HG02943 (cell line): ENCODE results near the gene ERC1.
"Not testable (repeated sequence)": the region's sequence is repeated elsewhere in the genome, so short reads cannot be mapped to it uniquely, and the experiment has no call there.

Experiments
- ATAC-seq: cut with Tn5 transposase; IDR thresholded peaks from one replicate; pipeline ENCODE4 v1.9.1; 2021; ENCODE audit warnings: mild to moderate bottlenecking, low read depth, moderate library complexity; ENCODE audit not compliant: unreplicated experiment

Gene ERC1

DNA sequence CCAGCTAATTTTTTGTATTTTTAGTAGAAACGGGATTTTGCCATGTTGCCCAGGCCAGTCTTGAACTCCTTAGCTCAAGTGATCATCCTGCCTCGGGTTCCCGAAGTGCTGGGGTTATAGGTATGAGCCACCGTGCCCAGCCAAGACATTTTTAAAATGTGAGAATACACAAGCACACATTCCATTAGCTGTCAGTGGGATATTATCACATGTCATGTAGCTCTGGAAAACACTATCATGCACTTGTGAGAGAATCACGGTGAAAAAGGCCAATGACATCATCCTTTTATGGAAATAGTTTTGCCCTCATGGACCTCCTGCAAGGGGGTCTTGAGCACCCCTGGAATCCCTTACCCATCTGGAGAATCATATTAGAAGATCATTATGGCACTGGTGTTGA, 28.3 kb downstream of the ERC1 start:
- ATAC-seq: no peak

DNA sequence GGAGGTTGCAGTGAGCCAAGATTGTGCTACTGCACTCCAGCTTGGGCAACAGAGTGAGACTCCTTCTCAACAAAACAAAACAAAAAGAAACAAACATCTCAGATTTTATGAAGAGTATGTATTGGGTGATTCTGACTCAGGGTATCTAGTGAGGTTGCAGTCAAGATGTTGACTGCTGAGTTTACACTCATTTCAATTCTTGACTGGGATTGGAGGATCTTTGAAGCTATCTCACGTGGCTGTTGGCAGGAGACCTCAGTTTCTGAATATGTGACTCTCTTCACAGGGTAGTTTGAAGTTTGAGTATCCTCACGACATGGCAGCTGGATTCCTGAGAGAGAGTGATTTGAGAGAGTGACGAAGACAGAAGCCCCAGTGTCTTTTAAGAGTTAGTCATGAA, 29.4 kb downstream of the ERC1 start:
- ATAC-seq: no peak

DNA sequence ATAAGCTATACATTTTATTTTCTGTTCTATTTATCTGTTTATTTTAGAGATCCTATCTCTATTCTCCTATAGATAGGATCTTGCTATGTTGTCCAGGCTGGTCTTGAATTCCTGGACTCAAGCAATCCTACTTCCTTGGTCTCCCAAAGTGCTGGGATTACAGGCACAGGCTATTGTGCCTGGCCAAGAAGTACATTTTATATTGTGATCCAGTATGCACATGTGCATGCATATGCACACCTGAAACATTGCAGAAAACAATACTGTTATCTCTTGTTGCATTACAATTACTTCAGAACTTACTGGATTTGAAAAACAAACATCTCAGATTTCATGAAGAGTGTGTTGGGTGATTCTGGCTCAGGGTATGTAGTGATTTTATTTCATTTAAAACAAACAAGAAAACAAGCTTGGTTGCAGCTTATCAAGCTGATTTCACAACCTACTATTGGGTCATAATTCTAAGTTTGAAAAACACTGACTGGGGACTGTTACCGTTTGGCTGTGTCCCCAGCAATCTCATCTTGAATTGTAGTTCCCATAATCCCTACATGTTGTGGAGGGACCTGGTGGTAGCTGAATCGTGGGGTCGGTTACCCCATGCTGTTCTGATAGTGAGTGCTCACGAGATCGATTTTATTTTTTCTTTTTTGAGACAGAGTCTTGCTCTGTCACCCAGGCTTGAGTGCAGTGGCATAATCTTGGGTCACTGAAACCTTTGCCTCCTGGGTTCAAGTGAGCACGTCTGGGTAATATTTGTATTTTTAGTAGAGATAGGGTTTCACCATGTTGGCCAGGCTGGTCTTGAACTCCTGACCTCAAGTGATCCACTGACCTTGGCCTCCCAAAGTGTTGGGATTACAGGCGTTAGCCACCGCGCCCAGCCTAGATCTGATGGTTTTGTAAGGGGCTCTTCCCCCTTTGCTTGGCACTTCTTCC, 31.3 kb downstream of the ERC1 start:
- no peak for ATAC-seq

DNA sequence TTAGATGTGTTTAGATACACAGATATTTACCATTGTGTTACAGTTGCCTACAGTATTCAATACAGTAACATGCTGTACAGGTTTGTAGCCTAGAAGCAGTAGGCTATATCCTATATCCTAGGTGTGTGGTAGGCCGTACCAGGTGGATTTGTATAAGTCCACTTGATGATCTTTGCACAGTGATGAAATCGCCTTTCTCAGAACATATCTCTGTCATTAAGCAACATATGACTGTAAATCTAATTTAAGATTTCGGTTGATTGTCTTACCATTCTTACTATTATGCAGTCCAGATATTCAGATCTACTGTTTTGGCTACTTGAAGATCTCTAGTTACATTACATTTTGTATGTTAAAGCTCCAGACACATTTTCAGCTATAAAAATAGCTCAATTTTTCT, 39.8 kb downstream of the ERC1 start:
- no peak for ATAC-seq

DNA sequence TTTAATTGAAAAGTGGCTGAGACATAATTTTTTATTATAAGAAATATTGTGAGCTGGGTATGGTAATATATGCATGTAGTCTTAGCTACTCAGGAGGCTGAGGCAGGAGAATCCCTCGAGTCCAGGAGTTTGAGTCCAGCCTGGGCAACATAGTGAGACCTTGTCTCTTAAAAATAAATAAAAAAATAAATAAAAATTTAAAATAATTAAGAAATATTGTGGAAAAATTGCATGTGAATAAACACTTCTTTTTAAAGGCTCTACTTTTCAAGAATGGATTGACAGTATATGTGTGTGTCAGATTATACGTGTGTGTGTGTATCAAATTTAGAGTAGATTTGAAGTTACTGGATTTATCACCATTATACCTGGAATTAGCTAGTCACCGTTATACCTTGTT, 43.2 kb downstream of the ERC1 start:
- ATAC-seq: no peak

DNA sequence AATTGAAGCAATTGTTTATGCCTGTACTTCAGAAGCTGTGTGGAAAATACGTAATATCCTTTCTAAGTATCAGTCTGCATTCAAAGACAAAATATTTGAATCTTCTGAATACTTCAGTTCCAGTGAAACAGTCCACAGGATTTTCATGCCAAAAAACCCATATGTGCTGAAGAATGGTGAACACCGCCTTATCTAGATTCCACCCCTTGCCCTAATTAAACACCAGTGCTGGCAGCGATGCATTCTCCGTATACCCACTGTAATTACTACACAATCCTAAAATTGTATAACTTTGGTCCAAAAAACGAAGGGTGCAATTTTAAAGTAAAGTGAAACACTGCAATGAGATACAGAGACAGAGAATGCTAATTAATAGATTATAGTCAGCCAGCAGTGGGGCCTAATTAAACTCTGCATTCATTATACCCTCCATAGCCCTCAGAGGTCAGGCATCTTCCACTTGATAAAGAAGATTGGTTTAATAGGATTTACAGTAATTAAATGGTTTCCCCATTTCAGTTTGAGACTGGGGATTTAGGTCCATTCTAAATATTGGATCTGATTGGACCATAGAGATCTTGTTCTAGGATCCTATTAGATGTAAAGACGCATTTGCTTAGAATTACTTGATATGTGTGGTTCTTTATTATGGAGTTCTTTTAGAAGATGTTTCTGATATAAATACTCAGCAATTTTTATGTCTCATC, 43.9 kb downstream of the ERC1 start:
- ATAC-seq: no peak

DNA sequence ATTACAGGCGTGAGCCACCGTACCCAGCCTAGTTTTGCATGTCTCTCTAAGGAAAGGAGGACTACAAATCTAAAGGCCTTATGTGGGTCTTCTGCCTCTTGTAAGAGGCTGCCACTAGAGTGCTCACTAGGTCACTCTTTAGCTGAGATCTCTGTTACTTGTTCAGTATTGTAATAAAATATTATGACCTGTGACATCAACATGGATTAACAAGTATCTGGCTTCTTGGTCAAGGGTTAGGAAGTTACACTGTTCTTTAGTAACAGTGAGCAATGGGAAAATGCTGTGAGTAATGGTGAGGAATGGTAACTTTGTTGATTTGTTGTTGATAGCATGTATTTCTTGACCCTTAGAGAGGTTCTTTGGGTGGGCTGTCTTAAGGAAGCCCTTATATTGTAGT, 50.5 kb downstream of the ERC1 start:
- no peak for ATAC-seq

DNA sequence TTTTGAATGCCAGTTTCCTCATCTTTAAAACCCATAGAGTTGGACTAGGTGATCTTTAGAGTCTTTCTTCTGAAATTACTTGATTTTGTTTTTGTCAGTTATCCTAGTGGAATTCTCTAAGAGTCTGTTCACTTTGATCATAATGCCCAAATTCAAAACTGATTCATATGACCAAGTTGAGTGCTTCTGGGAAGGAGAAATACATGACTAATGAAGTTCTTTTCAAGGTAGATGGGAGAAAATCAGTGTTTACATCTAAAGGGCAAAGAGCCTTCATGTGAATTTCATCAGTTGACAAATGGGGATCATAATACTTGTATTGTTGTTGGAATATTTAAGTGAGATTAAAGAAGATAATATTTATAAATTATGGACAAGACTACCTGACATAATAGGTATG, 53.2 kb downstream of the ERC1 start:
- no peak for ATAC-seq

DNA sequence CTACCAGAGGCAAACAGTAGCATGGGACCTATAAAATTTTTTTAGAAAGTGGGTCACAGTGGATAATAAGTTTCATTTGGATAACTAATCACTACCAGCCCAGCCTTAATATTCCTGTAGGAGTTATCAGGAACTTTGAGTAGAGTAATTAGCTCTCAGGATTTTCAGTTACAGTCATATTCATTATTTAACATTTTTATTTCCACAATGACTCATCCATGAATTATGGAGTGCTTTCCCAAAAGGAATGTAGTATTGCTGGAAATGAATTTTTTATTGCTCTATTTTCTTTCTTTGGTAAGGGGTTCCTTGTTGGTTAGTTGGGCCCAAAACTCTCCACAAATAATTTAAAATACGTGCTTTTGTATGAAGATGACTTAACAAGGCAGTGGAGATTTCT, 53.7 kb downstream of the ERC1 start:
- ATAC-seq: no peak

DNA sequence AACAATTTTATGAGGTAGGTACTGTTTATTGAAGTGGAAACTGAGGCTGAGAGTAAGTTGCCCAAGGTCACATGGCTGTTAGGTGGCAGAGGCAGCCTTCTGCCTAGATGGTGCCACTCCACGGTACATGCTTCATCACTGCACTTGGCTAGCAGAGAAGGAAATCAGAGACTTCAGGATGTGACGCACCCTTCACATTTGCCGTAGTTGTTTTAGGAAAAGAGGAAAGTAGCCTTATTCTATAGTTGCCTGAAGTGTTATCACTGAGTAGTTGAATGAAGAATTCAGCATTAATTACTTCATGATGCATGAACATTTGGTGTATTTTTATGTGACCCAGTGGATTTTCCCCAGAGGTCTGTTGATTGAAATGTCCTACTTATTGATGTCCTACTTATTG, 55.7 kb downstream of the ERC1 start:
- no peak for ATAC-seq

DNA sequence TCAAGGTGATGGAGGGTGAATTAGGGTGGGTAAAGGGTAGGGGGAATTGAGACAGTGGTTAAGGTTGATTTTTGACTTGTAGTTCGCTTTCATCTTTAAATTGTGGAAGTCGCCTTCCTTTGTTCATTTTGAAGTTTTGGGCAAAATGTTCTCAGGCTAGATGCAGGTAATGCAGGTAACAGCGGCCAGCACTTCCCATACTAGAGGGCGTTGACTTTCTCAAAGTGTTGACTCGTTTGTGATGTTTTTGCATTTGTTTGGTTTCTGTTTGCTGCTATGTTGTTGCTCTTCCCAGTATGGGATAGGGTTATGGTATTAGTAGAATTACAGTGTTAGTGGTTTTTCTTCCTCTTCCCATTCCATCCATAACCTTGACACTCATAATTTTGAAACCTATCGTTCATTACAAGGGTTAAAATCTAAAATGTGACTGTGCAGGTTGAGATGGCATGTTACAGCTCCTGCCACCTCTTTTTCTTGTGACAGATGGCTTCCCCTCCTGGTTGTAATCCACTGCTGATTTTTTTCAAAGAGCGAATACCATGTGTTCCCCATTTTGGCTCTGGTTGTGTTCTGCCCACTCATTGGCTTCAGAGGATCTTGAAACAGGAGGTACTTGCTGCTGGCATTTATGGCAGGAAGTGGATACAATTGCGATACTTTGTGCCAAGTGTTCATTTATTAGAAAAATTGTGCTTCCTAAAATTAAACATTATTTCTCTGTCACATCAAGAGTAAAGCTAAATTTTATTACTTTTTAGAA, 57.1 kb downstream of the ERC1 start:
- no peak for ATAC-seq

DNA sequence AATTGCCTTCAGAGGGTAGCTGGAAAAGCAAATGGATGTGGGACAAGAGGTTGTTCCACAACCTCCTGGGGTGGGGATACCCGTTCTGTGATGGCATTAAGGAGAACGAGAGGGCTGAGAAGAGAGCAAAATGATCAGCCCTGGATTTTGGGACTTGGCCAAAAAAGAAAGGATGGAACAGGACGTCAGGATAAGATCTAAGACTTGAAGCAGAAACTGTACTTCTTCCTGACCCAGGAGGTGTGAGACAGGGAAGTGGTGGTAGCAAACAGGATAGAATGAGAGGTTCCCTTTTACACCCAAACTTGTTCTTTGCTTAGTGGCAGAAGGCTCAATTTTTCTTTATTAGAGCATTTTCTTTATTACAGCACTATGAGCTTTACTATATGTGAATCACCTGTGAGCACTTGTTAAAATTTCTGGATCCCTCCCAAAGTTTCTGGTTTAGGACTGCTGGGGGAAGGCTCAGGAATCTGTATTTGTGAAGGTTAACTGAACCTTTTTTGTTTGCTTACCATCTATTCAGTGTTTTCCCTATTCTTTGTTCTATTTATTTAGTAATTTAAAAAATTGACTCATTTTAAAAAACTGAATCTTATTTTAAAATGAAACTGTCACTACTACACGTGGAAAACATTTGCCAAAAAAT, 59.2 kb downstream of the ERC1 start:
- no peak for ATAC-seq

DNA sequence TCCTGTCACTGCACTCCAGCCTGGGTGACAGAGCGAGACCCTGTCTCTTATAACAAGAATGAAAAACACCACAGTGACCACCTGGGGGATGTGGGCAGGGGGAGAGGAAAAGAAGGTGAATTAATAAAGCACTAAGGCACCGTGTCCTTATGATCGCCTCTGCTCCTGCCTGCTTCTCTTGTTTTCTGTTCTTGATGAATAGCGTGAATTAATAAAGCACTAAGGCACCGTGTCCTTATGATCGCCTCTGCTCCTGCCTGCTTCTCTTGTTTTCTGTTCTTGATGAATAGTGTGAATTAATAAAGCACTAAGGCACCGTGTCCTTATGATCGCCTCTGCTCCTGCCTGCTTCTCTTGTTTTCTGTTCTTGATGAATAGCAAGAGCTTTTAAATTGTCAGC, 60.6 kb downstream of the ERC1 start:
- ATAC-seq: not testable (repeated sequence)

DNA sequence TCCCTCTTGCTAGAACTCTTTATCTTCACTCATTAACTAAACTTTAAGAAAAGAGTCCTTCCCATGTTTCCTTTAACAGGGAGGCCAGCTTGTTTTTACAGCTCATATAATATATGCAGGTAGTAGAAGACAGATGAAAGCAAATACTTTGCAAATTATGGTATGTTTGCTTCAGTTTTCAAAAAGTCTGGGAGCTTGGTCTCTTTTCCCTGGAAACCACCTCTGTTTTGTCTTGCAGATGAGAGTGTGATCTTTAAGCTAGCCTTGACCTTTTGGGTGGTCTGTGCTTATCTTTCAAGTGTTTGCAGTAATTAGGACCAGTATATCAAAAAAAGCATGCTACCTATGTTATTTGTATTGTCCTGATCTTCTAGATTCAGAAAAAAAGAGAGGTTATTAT, 62.7 kb downstream of the ERC1 start:
- ATAC-seq: no peak

DNA sequence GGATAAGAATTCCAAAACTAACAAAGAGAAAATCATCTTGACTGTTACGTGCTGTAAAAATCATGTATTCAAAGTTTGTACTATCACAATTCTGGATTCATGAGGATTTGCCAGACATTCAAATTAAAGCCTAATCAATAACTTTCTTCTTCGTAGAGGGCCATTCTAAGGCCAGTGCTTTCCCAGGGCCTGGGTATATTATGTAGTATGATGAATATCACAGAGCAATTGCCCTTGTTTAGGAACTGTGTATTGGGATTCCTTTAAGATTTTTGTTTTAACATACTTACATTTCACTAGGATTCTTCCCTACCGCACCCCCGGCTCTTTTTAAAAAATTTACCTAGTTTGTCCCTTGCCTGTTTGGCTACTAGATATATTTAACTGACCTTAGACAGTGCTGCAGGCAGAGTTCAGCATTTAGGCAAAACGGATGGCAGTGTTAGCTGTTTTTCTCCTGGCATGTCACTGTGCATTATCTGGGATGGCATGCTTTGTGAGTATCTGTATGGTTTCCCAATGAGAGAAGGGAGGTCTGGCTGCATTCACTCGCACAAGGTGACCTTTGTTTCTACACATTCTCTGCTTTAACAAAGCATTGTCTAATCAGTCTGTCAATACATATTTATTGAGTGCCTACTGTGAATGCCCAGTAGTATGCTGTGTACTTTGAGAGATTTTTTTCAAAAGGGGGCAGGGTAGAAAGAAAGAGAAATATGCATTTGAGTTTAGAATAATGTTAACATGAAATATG, 63.3 kb downstream of the ERC1 start:
- no peak for ATAC-seq

DNA sequence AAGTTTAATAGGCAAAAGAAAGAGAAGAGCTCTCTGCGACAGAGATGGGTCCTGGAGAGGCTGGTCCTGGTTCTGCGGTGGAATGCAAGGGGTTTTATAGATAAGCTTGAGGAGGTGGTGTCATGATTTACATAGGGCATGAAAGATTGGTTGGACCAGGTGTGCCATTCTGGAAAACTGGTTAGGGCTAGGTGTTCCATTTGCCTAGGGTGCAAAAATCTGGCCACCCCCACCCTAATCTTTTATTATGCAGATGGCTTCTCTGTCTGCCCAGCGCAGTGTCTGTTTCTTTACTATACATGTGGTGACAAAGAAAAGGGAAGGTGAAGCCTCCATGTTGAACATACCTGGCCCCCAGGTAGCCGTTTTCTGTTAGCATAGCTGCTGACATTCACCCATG, 65.4 kb downstream of the ERC1 start:
- no peak for ATAC-seq

DNA sequence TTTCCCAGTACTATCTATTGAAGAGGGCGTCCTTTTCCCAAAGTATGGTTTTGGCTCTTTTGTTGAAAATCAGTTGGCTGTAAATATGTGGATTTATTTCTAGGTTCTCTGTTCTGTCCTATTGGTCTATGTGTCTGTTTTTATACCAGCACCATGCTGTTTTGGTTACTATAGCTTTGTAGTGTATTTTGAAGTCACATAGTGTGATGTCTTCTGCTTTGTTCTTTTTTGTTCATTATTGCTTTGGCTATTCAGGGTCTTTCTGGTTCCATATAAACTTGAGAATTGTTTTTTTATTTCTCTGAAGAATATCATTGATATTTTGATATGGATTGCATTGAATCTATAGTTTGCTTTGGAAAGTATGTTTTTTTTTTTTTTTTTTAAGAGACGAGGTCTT, 67.4 kb downstream of the ERC1 start:
- no peak for ATAC-seq

DNA sequence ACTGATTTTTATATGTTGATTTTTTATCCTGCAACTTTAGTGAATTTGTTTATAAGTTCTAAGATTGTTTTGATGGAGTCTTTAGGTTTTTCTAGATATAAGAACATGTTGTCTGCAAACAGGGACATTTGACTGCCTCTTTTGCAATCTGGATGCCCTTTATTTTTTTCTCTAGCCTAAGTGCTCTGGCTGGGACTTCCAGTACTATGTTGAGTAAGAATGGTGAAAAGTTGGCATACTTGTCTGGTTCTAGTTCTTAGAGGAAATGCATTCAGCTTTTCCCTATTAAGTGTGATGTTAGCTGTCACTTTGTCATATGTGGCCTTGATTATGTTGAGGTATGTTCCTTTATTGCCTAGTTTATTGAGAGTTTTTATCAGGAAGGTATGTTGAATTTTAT, 68.1 kb downstream of the ERC1 start:
- no peak for ATAC-seq

DNA sequence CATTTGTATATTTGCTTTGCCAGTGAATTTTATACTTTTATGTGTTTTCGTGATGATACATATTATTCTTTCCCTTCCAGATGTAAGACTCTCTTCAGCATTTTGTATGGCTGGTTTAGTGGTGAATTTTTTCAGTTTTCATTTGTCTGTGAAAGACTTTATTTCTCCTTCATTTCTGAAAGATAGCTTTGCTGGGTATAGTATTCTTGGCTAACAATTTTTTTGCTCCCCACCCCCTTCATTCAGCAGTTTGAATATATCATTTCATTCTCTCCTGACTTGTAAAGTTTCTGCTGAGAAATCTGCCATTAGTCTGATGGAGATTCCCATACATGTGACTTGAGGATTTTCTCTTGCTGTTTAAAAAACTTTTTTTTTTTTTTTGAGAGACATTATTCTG, 72.8 kb downstream of the ERC1 start:
- ATAC-seq: no peak

DNA sequence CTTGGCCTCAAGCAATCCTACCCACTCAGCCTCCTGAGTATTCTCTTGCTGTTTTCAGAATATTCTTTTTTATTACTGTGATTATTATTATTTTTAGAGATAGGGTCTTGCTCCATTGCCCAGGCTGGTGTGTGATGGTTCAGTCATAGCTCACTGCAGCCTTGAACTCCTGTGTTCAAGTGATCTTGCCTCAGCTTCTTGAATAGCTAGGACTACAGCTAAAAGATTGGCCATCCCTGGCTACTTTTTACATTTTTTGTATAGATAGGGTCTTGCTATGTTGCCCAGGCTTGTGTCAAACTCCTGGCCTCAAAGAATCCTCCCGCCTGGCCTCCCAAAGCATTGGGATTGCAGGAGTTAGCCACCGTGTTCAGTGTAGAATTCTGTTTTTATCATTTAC, 73.3 kb downstream of the ERC1 start:
- no peak for ATAC-seq
